Measurements from ENCODE around the gene RBM43.

- TF ChIP-seq, protein P1, sequence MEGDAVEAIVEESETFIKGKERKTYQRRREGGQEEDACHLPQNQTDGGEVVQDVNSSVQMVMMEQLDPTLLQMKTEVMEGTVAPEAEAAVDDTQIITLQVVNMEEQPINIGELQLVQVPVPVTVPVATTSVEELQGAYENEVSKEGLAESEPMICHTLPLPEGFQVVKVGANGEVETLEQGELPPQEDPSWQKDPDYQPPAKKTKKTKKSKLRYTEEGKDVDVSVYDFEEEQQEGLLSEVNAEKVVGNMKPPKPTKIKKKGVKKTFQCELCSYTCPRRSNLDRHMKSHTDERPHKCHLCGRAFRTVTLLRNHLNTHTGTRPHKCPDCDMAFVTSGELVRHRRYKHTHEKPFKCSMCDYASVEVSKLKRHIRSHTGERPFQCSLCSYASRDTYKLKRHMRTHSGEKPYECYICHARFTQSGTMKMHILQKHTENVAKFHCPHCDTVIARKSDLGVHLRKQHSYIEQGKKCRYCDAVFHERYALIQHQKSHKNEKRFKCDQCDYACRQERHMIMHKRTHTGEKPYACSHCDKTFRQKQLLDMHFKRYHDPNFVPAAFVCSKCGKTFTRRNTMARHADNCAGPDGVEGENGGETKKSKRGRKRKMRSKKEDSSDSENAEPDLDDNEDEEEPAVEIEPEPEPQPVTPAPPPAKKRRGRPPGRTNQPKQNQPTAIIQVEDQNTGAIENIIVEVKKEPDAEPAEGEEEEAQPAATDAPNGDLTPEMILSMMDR (IDR thresholded peaks at IDR 0.05; ENCODE audit: low read depth, low read length, poor library complexity, severe bottlenecking), result no peak
- no peak for TF ChIP-seq EZH2phosphoT487 (IDR thresholded peaks at IDR 0.05; ENCODE audit: borderline replicate concordance, low read length)
Observed at GRCh38 chr2:151292141-151292540, 30.5 kb upstream of the RBM43 start.
